AG04450 (cell line): ENCODE results near the gene IRAK2. TPM values are rescaled to one million over a fixed set of nuclear protein-coding genes. Genes with fewer than 3 reads are reported as not detected.

ENCODE experiments used
- CTCF ChIA-PET: fragments of 300-600, 350-600 bp; formaldehyde crosslinking; extraction: SDS; loops from one replicate; lab custom pipeline; 2022; ENCODE audit warnings: antibody characterized with exemption, inconsistent platforms; lab: Charles Lee
- POLR2A ChIA-PET: fragments of 350-600 bp; formaldehyde crosslinking; extraction: SDS; loops from one replicate; lab custom pipeline; 2021; ENCODE audit warnings: antibody characterized with exemption, inconsistent platforms; lab: Yijun Ruan, JAX
- DNase-seq: peaks from one replicate; pipeline ENCODE4 v3.0.0-alpha.2; 2011; ENCODE audit warnings: low read depth, low spot score
- H3K27ac ChIP-seq: one replicate; pipeline ENCODE4 v1.5.1; 2012; ENCODE audit warnings: low read depth, low read length, control low read depth
- H3K27me3 ChIP-seq: one replicate; pipeline ENCODE4 v1.6.0; 2012; ENCODE audit warnings: low read length; ENCODE audit not compliant: control insufficient read depth, insufficient read depth
- H3K4me3 ChIP-seq: 2 replicates; pipeline ENCODE4 v1.5.1; 2011; ENCODE audit warnings: mild to moderate bottlenecking, low read depth, low read length, control low read depth
- H3K9me3 ChIP-seq: 2 replicates; pipeline ENCODE4 v1.5.1; 2012; ENCODE audit warnings: low read length; ENCODE audit not compliant: control insufficient read depth, insufficient read depth
- CTCF ChIP-seq: IDR thresholded peaks from 2 replicates; pipeline ENCODE4 v1.5.1; 2011; ENCODE audit warnings: low read depth, low read length, control low read depth, inconsistent platforms
- polyA plus RNA-seq: library from polyadenylated mRNA; depleted of rRNA; stranded (reverse); fragments of >200 nt; gene quantifications from 2 replicates; pipeline ENCODE4 v1.2.3, GENCODE V29; 2011

IRAK2 gene
- polyA plus RNA-seq, 1 experiment = 7.6 TPM

GRCh38 chr3:10198226-10198625 lies 33.5 kb downstream of the IRAK2 start:
- POLR2A ChIA-PET = no interaction called here
- CTCF ChIA-PET = no interaction called here
- H3K27me3 ChIP-seq = no peaks in the 10 kb centered on the region
- H3K4me3 ChIP-seq = no peak overlapping the region
- no peak for DNase-seq
- no peaks in the 10 kb centered on the region; the same call in 1 of the 2 replicates for H3K9me3 ChIP-seq
- no peak for TF ChIP-seq CTCF
- H3K27ac ChIP-seq = no peak overlapping the region

- Histone ChIP-seq H3K27ac (peak overlapping the region; percentile 24), H3K4me3 (no peak overlapping the region), H3K27me3 (no peaks in the 10 kb centered on the region), H3K9me3 (no peaks in the 10 kb centered on the region)
- POLR2A ChIA-PET = no interaction called here
- CTCF ChIA-PET = no interaction called here
- no peak for TF ChIP-seq CTCF
- DNase-seq = no peak
These were observed 34.3 kb downstream of the IRAK2 start for GRCh38 chr3:10198761-10199649.

GRCh38 chr3:10204921-10205320 lies 40.2 kb downstream of the IRAK2 start:
- H3K9me3 ChIP-seq = no peaks in the 10 kb centered on the region
- DNase-seq = no peak
- no peaks in the 10 kb centered on the region for H3K27me3 ChIP-seq
- ChIA-PET CTCF (interaction anchor here (0.9 to 3.9 kb wide), 3 partner anchors 12 to 423 kb away, joined by 4 to 29 read pairs (median 6); no protein-coding TSS in a partner anchor), POLR2A (interaction anchor here (0.8 to 3.6 kb wide), 2 partner anchors 13 to 63 kb away, joined by 3 to 32 read pairs; partner anchors contain the start of gene VHL)
- H3K27ac ChIP-seq = peak overlapping the region; percentile 94
- no peak overlapping the region for H3K4me3 ChIP-seq
- no peak for TF ChIP-seq CTCF

- no peak for DNase-seq
- POLR2A ChIA-PET = interaction anchor here (0.5 to 3.6 kb wide), 2 partner anchors 14 to 41 kb away, joined by 3 to 32 read pairs; no protein-coding TSS in a partner anchor
- H3K27ac ChIP-seq = peak overlapping the region; percentile 94
- TF ChIP-seq CTCF = no peak
- CTCF ChIA-PET = interaction anchor here (0.9 to 3.9 kb wide), 2 partner anchors 13 to 424 kb away, joined by 6 to 29 read pairs; no protein-coding TSS in a partner anchor
- no peak overlapping the region for H3K4me3 ChIP-seq
- no peaks in the 10 kb centered on the region for H3K9me3 ChIP-seq
- no peaks in the 10 kb centered on the region for H3K27me3 ChIP-seq
These were observed 40.9 kb downstream of the IRAK2 start for GRCh38 chr3:10205451-10206165.
